Non-pigmented ciliary epithelial cell (primary cell): ENCODE data around the gene SLCO3A1.

Source experiments
- DNase-seq: peaks from one replicate; pipeline ENCODE4 v3.0.0-alpha.2; 2010; ENCODE audit warnings: low read depth

Gene SLCO3A1

GRCh38 chr15:91912336-91912735 lies 58.8 kb downstream of the SLCO3A1 start:
- DNase-seq: no peak

DNA sequence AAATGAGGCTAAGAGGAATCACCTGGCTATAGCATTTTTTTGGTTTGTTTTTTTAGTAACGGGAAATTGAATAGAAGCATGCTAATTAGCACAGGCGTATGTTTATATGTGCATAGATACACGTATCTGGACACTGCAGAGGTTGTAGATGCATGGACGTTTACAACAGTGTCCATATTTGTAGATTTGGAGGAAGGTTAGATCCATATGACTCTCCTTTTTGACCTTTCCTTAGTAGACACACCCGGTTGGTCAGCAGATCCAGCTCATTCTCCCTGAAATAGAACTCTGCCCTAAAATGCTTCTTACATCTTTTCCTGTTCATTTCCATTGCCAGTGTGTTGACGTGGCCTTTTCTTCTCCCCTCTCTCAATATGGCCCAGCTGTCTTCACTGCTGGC lies 60.1 kb downstream of the SLCO3A1 start:
- no peak for DNase-seq

- no peak for DNase-seq
Measured at GRCh38 chr15:91915576-91915975, 62.1 kb downstream of the SLCO3A1 start.

GRCh38 chr15:91916051-91916450 lies 62.5 kb downstream of the SLCO3A1 start:
- no peak for DNase-seq

DNA sequence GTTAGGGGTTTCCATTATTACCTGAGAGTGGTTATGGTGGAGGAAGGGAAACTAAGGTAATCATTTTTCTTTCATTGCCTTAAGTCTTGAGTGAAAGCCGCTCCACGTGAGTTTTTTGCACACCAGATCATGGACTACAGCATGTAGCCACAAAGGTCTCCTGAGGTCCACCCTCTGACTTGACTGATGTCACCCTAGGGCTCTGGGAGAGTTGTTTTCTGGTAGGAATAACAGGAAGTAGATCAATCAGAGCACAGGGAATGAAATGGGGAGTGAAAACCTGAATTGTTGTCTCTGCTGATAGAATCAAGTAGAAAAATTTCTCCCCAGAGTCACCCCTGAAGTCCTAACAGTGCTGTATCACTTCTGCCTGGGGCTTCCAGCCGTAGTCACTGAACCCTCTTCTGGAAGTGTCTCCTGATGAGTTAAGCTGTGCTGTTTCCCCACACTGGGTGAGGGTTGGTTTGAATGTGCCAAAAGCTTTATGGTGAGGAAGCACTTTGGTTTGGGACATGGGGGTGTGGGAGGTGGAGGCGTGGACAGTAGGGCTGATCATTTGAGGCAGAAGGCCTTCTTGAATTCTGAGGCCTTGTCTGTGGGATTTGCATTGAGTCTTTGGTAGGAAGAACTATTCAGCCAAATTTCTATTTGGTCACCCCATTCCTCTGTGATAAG lies 64.3 kb downstream of the SLCO3A1 start:
- DNase-seq: no peak

DNA sequence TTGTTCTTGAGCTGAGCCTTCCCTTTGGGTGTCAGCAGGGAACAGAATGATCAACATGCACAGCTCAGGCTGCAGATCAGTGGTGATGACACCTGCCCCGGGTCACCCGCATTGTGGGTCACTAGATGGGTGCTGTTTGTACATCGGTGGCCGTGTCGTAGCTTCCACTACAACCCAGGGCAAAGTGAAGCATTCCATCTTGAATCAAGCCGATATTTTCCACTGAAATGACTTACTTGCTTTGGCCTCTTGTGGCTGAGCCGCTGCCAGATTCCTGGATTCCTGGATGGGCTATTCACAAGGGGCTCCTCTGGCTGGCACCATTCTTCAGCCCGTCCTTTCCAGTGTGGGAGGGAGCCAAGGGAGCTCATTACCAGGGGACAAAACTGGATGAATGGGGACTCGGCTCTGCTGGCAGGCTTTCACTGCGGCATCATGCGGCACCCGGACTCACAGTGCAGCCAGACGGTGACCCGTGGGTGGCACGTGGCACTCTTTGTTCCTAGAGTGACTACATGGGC lies 65.6 kb downstream of the SLCO3A1 start:
- no peak for DNase-seq

DNA sequence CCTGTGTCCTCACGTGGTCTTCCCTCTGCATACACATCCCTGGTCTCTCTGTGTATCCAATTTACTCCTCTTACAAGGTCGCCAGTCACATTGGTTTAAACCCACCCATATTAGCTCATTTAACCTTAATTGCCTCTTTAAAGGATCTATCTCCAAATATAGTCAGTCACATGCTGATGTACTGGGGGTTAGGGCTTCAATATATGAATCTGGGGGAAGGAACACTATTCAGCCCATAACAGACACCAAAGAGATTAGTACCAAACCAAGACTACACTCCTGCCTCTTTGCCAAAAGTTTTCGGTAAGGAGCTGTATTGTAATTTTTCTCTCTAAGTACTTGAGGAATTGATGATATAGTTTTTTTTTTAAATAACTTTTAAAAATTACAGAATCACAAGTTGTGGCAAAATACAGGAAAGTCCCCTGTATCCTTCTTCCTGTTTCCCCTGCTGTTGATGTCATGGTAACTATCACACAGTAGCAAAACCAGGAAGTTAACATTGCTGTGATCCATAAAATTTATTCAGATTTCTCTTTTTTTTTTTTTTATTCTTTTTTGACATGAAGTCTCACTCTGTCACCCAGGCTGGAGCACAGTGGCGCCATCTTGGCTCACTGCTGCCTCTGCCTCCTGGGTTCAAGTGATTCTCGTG lies 67.8 kb downstream of the SLCO3A1 start:
- DNase-seq: no peak

GRCh38 chr15:91921843-91922198 lies 68.3 kb downstream of the SLCO3A1 start:
- DNase-seq: no peak

DNA sequence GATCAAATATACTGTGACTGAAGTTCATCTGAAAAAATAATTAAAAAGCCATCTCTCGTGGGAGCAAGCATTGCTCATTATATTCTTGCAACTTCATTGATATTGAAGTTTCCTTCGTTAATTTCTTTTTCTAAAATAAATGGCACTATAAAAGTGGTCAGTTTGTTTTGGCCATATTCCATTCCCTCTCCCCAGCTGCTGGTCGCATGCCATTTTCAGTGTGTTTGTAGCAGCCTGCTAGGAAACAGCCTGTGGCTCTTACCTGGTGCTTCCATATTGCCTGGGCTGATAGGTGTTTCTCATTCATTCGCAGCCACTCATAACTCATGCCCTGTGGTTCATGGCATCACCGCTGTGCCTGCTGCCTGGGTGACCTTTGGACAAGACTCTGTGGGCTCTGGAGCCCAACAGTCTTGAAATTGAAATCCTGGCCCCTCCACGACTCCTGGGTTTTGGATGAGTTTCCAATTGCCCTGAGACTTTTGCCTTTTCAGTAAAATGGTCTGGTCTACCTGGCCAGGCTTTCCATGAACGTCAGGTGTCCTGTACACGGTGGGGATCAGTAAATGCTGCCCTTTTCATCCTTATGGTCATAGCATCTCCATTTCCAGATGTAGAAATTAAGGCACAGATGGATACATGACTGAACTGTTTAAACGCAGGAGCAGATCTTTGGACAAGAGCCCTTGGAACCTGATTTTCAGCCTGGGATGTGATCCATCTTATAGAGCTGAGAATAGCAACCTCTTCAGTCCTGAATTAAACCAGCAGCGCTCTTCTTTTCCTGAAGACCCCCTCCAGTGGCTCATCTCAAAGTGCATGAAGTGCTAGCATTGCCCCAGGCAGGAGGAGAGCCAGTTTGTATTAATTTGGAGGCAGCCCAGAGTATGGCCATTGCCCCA lies 69.4 kb downstream of the SLCO3A1 start:
- DNase-seq: no peak

DNA sequence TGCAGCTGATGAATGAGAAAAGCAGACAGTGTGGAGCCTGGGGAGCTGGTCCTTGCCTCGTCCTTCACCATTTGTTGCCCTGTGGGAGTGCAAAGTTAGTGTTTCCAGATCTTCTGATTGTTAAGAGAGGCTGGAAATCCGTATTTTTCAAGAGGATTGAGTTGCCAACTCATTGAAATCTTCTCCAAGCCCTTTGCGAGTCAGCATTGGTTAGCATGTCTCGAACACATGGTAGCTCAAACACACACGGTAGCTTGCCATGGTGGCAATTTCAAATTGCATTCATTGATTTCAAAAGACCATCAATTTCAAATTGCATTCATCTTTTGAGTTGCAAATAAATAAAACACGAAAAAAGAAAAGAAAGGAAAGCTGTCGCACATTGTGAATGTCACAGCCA lies 70.7 kb downstream of the SLCO3A1 start:
- no peak for DNase-seq

- no peak for DNase-seq
Measured at GRCh38 chr15:91924837-91925495, 71.5 kb downstream of the SLCO3A1 start.

GRCh38 chr15:91925794-91926193 lies 72.3 kb downstream of the SLCO3A1 start:
- DNase-seq: no peak

DNA sequence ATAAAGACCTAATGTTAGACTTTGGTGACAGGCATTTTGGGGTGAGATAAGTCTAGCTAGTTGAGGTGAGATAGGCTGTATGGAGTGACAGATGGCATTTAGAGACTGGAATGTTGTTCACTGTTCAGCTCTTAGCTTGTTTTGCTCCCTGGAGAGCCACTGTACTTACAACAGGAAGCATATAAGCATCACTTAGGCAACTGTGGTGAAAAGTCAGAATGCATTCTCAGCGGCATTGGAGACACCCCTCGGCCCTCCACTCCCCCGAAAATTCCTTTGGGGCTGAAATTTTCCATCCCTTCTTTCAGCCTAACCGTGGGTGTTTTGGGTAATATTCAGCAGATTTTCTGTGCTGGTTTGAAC lies 73.4 kb downstream of the SLCO3A1 start:
- DNase-seq: no peak

DNA sequence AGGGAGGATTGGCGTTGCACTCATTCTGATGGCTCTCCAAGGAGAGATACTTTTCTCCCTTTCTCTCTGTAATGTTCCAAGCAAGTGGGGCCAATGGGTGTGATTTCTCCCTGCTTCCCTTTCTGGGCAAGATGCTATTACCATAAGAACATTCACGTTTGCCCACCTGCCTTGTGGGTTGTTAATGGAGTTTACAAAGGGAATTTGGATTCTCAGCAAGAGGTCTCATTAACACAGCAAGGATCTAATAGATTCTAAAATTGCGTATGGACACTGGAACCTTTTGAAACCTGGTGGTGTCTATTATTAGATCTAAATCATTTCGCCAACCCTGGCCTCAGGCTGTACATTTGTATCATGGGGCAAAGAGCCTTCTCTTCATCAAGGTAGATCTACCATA lies 74.1 kb downstream of the SLCO3A1 start:
- DNase-seq: no peak

- DNase-seq: no peak
Measured at GRCh38 chr15:91928675-91929074, 75.2 kb downstream of the SLCO3A1 start.

DNA sequence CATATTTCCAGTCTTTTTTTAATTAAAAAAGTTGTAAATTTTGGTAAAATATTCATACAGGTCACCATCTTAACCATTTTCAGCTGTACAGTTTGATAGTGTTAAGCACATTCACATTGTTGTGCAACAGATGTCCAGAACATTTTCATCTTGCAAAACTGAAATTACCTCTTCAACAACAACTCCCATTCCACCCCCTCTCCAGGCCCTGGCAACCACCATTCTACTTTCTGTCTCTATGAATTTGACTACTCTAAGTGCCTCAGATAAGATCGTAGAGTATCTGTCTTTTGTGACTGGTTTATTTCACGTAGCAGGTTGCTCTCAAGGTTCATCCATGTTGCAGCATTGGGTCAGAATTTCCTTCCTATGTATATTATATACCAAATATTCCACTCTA lies 76.0 kb downstream of the SLCO3A1 start:
- DNase-seq: no peak

DNA sequence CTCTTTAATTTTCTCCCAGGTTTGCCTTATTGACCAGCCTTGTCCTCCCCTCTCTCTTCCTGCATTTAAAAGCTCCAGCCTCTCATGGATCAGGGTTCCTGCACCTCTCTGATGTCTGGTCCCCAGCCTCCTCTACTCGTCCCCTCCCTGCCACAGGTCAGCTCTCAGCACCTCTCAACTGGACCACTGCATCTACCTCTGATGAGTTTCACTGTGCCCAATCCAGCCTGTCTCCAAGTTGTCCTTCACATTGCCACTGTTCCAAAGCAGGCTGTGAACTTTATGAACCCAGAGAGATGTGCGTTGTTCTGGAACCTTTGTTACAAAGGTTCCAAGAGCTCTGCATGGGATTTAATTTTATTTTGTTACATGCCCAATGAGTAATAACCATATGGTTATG lies 76.6 kb downstream of the SLCO3A1 start:
- no peak for DNase-seq

GRCh38 chr15:91936182-91936775 lies 82.8 kb downstream of the SLCO3A1 start:
- DNase-seq: no peak

DNA sequence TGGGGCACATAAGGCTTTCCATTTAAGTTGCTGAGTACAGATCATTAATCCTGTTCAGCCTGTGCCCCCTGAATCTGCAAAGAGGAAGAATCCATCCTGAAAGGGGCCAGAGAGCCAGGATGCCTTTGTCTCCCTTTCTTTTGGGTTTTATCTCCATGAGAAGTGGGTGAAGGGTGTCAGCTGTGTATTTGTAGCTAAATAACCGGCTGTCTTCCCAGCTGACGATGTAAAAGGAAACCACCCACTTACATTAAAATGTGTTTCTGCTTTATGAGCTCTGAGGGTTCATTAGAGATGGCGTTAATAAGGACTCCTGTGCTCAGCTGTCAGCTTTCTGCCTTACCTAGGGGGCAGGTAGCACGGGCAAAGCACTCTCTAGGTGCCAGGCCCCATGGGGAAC lies 83.4 kb downstream of the SLCO3A1 start:
- no peak for DNase-seq

DNA sequence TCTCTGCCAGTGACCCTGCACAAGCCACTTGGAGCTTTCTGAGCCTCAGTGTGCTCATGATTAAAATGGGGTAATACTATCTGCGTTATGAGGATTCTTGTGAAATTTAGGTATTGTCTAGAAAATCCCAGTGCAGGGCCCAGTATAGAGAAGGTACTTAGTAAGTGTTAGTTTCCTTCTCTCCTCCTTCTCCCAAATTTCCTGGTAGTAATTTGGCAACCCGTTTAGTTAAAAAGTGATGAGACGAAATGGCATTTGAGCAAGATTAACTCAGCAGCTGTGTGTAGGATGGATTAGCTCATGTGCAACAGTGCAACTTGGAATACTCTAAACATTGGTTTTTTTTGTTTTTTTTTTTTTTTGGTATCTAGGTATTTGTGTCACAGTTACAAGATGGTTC lies 84.6 kb downstream of the SLCO3A1 start:
- no peak for DNase-seq

GRCh38 chr15:91939403-91939831 lies 85.9 kb downstream of the SLCO3A1 start:
- no peak for DNase-seq
